Tibial nerve (tissue), 4 donors: Measurements from ENCODE around the gene TFPI2.

Experiments
- EP300 ChIP-seq, 2 donors: sonication (generic); formaldehyde crosslinking; IDR thresholded peaks; one replicate each; pipeline ENCODE4 v1.6.1; 2017; ENCODE audit warnings: antibody characterized with exemption in 2 of 2, mild to moderate bottlenecking in 1 of 2
- TF ChIP-seq, protein P1 (sequence below), 5 experiments: fragments of 200-600 bp in 3 of 5; fragments of 450-650 bp in 2 of 5; sonication (generic) in 3 of 5; IDR thresholded peaks; one replicate each; pipeline ENCODE4 v1.5.1; 2016 to 2019; ENCODE audit warnings: antibody characterized with exemption in 5 of 5, mild to moderate bottlenecking in 3 of 5, moderate library complexity in 2 of 5

DNA sequence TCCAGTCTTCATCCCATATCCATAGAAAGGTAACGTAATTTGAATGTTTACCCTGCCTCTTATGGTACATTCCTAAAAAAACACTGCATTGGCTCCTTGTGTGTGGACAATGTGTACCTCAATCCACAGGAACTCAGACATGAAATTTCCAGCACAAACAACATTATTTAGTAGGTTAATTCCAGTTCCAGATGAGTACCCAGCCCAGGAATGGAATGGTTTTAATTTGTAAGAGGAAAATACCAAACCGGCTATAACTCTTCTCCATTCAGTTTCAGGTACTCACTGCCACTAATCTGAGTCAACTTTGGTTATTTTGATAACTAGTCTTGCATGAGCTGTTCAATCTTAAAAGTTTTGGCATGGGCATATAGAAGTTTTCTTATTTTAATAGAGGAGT, 39.0 kb downstream of the TFPI2 start:
- TF ChIP-seq, protein P1, sequence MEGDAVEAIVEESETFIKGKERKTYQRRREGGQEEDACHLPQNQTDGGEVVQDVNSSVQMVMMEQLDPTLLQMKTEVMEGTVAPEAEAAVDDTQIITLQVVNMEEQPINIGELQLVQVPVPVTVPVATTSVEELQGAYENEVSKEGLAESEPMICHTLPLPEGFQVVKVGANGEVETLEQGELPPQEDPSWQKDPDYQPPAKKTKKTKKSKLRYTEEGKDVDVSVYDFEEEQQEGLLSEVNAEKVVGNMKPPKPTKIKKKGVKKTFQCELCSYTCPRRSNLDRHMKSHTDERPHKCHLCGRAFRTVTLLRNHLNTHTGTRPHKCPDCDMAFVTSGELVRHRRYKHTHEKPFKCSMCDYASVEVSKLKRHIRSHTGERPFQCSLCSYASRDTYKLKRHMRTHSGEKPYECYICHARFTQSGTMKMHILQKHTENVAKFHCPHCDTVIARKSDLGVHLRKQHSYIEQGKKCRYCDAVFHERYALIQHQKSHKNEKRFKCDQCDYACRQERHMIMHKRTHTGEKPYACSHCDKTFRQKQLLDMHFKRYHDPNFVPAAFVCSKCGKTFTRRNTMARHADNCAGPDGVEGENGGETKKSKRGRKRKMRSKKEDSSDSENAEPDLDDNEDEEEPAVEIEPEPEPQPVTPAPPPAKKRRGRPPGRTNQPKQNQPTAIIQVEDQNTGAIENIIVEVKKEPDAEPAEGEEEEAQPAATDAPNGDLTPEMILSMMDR (IDR thresholded peaks at IDR 0.05), result no peak
- TF ChIP-seq EP300 (IDR thresholded peaks at IDR 0.05), result no peak
